Lower leg skin (tissue), 4 donors: ENCODE data around the gene DGCR8. TPM values are rescaled to one million over a fixed set of nuclear protein-coding genes. Genes with fewer than 3 reads are reported as not detected.

Experiments
- DNase-seq, 2 donors: peaks; one replicate each; pipeline ENCODE4 v3.0.0-alpha.2; 2019; ENCODE audit warnings: low spot score in 2 of 2
- H3K4me3 ChIP-seq: fragments of 200-600 bp; sonication (generic); 2 replicates; pipeline ENCODE4 v1.5.1; 2017; ENCODE audit warnings: mild to moderate bottlenecking, low read depth; ENCODE audit not compliant: poor library complexity, severe bottlenecking
- CTCF ChIP-seq, 3 donors: fragments of 450-650 bp; IDR thresholded peaks; one replicate each; pipeline ENCODE4 v1.5.1; 2016; ENCODE audit warnings: antibody characterized with exemption in 3 of 3, mild to moderate bottlenecking in 3 of 3, moderate library complexity in 2 of 3
- POLR2A ChIP-seq, 2 donors: fragments of 450-650 bp; IDR thresholded peaks; one replicate each; pipeline ENCODE4 v1.6.1; 2016 to 2017; ENCODE audit warnings: antibody characterized with exemption in 2 of 2, mild to moderate bottlenecking in 1 of 2, moderate library complexity in 1 of 2
- WGBS, 2 donors: methylation state at CpG; one replicate each; pipeline ENCODE4 v1.1.5; 2018; 5-methylcytosine and 5-hydroxymethylcytosine counted together
- intact Hi-C: fragments of 100-400 bp; cut with DNase I; formaldehyde crosslinking; loops from one replicate; pipeline ENCODE4 v1.15.0; 2023; ENCODE audit warnings: low total_unique reads
- total RNA-seq, 4 donors: library from RNA; depleted of rRNA; stranded (reverse); fragments of >200 nt; gene quantifications; one replicate each; pipeline ENCODE4 v1.1.0, GENCODE V29; 2016

The DGCR8 gene
- total RNA-seq, 4 donors from 2014 or later, result 14.8 to 28.2 (median 21.8) TPM

- TF ChIP-seq CTCF (IDR thresholded peaks at IDR 0.05), result no peak
- 83 to 86% methylated on average over 13 of the region's 13 CpGs for WGBS, 2 donors
- no peak overlapping the region for H3K4me3 ChIP-seq
- intact Hi-C loops, result loop anchor here (10.0 kb wide), 1 partner anchor 59 kb away; no protein-coding TSS in a partner anchor
- no peak for DNase-seq
Measured at GRCh38 chr22:20093418-20094196, 13.6 kb downstream of the DGCR8 start.

- TF ChIP-seq POLR2A (IDR thresholded peaks at IDR 0.05) (no peak), CTCF (IDR thresholded peaks at IDR 0.05) (no peak)
- intact Hi-C loops, result loop anchor here (10.0 kb wide), 1 partner anchor 60 kb away; no protein-coding TSS in a partner anchor
- H3K4me3 ChIP-seq, result no peak overlapping the region
- WGBS, 2 donors, result 95 to 97% methylated on average over 15 of the region's 15 CpGs
- no peak for DNase-seq
Measured at GRCh38 chr22:20094197-20094807, 14.3 kb downstream of the DGCR8 start.

- intact Hi-C loops, result loop anchor here (10.0 kb wide), 1 partner anchor 61 kb away; no protein-coding TSS in a partner anchor
- H3K4me3 ChIP-seq, result no peak overlapping the region
- no peak for DNase-seq
- WGBS, 2 donors, result 95% methylated on average over 4 of the region's 4 CpGs
- TF ChIP-seq POLR2A (IDR thresholded peaks at IDR 0.05) (no peak), CTCF (IDR thresholded peaks at IDR 0.05) (no peak)
Measured at GRCh38 chr22:20095521-20095920, 15.5 kb downstream of the DGCR8 start.

GRCh38 chr22:20096574-20097420 lies 16.8 kb downstream of the DGCR8 start:
- no peak for DNase-seq
- intact Hi-C loops, result loop anchor here (10.0 kb wide), 1 partner anchor 62 kb away; no protein-coding TSS in a partner anchor
- no peak for TF ChIP-seq POLR2A (IDR thresholded peaks at IDR 0.05)
- 95 to 99% methylated on average over 2 of the region's 2 CpGs for WGBS, 2 donors
- no peak overlapping the region for H3K4me3 ChIP-seq

- DNase-seq, result no peak
- WGBS, 2 donors, result 95 to 96% methylated on average over 6 of the region's 6 CpGs
- intact Hi-C loops, result loop anchor here (10.0 kb wide), 1 partner anchor 64 kb away; no protein-coding TSS in a partner anchor
Measured at GRCh38 chr22:20099099-20099711, 19.2 kb downstream of the DGCR8 start.

More at GRCh38 chr22:20099099-20099711, 19.2 kb downstream of the DGCR8 start:
- no peak for TF ChIP-seq CTCF (IDR thresholded peaks at IDR 0.05)
- no peak for TF ChIP-seq POLR2A (IDR thresholded peaks at IDR 0.05)
- H3K4me3 ChIP-seq, result no peak overlapping the region
